Astrocyte of the hippocampus (primary cell): Measurements from ENCODE around the gene STYXL1.
A peak's percentile ranks its signal among the peaks of the same experiment; 100 is the strongest.
"Not testable (repeated sequence)": the region's sequence is repeated elsewhere in the genome, so short reads cannot be mapped to it uniquely, and the experiment has no call there.

ENCODE experiments used
- DNase-seq: peaks from one replicate; pipeline ENCODE4 v3.0.0; 2011; ENCODE audit warnings: low read depth, low spot score

Gene STYXL1, protein sequence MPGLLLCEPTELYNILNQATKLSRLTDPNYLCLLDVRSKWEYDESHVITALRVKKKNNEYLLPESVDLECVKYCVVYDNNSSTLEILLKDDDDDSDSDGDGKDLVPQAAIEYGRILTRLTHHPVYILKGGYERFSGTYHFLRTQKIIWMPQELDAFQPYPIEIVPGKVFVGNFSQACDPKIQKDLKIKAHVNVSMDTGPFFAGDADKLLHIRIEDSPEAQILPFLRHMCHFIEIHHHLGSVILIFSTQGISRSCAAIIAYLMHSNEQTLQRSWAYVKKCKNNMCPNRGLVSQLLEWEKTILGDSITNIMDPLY

GRCh38 chr7:76047811-76048667, at the start of gene STYXL1, which contains the start of gene MDH2:
STYXL1 (minus strand) TSS chr7:76048000; CDS start chr7:76030523, 17,477 bp downstream.
MDH2 (plus strand) TSS chr7:76048106; CDS start chr7:76048161, 55 bp downstream.
- peak; percentile 99 for DNase-seq

DNA sequence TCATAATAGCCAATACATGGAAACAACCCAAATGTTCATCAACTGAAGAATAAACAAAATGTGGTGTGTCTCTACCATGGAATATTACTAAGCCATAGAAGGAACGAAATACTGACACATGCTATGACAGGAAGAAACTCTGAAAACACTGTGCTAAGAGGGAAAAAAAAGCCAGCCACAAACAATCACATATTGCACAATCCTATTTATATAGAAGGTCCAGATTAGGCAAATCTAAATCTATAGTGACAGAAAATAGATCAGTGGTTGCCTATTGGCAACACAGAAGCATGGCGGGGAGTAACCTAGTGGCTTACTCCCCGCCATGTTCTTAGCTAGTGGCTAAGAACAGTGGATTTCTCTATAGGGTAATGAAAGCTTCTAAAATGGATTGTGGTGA, 48.1 kb upstream of the STYXL1 start:
- DNase-seq = no peak

DNA sequence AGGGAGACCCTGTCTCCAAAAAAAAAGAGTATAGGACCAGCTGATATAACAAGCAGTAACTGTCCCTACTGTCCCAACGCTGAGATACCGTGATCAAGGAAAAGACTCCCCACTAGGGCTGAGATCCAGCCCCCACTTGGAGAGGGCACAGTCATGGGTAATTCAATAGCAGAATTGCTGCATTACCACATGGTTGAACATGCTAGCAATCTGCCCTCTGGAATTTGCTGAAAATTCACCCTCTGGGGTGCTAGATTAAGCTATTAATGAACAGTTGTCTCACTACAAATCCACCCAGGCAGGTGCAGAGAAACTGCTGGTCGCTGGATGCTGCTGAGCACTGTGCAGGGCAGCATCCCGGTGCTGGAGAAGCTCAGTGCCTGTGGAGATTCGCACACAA, 46.5 kb upstream of the STYXL1 start:
- DNase-seq = not testable (repeated sequence)

GRCh38 chr7:76093531-76093930, 45.7 kb upstream of the STYXL1 start:
- not testable (repeated sequence) for DNase-seq

DNA sequence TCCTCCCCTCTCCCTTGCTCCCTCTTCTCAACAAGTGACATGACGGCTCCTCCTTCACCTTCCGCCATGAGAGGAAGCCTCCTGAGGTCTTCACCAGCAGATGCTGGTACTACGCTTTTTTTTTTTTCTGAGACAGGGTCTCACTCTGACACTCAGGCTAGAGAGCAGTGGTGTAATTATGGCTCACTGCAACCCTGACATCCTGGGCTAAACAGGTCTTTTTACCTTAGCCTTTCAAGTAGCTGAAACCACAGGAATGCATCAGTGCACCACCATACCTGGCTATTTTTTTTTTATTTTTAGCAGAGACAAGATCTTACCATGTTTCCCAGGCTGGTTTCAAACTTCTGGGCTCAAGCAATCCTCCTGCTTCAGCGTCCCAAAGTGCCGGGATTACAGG, 43.7 kb upstream of the STYXL1 start:
- DNase-seq = no peak

GRCh38 chr7:76089865-76090475, 42.2 kb upstream of the STYXL1 start:
- DNase-seq = no peak

GRCh38 chr7:76087362-76087791, 39.6 kb upstream of the STYXL1 start:
- DNase-seq = peak; percentile 19

GRCh38 chr7:76086070-76086469, 38.3 kb upstream of the STYXL1 start:
- DNase-seq = no peak

DNA sequence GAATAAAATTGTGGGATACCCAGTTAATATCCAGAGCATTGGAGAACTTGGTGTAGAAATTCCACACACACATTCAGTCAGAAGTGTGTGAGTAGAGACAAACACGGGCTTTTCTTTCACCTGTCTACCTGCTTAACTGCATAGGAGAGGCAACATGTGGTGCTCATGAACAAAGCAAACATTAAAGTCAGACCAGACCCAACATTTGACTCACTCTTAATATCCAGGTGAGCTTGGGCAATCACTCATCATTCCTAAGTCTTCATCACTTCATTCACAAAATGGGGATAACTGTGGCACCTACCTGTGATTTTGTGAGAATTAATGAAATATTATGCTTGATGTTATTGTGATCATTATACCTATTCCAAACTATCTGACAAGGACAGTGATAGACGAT, 36.3 kb upstream of the STYXL1 start:
- not testable (repeated sequence) for DNase-seq

GRCh38 chr7:76080204-76080603, 32.4 kb upstream of the STYXL1 start:
- DNase-seq = no peak

GRCh38 chr7:76077435-76077834, 29.6 kb upstream of the STYXL1 start:
- no peak for DNase-seq

DNA sequence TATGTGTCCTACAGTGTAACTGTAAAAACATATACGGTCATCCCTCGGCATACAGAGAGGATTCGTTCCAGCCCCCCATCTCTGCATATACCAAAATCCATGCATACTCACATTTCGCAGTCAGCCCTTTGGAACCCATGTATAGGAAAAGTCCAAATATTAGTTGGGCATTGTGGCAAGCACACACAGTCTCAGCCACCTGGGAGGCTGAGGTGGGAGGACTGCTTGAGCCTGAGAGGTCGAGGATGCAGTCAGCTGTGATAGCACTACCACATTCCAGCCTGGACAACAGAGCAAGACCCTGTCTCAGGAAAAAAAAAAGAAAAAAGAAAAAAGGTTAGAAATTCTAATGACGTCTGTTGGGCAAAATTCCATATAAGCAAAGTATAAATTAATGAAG, 29.2 kb upstream of the STYXL1 start:
- no peak for DNase-seq

DNA sequence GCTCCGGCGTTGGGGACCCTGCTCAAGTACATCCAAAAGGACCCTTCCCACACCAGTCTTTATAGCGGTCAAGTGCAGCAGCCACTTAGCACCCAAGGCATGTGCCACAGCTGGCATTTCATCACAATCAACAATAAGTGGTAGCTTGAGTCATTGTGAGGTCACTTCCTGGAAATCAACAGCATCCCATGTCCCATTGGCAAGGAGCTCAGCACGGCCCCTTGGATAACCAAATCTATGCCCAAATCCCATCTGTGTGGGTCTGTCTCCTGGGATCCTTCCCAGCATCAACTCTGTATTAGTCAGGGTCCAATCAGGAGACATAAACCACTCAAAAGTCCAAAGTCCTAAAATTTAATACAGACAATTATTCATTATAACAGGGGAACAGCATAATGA, 27.2 kb upstream of the STYXL1 start:
- DNase-seq = no peak

GRCh38 chr7:76074306-76074971, 26.6 kb upstream of the STYXL1 start:
- DNase-seq = no peak

- no peak for DNase-seq
Measured at GRCh38 chr7:76073335-76073990, 25.7 kb upstream of the STYXL1 start.

DNA sequence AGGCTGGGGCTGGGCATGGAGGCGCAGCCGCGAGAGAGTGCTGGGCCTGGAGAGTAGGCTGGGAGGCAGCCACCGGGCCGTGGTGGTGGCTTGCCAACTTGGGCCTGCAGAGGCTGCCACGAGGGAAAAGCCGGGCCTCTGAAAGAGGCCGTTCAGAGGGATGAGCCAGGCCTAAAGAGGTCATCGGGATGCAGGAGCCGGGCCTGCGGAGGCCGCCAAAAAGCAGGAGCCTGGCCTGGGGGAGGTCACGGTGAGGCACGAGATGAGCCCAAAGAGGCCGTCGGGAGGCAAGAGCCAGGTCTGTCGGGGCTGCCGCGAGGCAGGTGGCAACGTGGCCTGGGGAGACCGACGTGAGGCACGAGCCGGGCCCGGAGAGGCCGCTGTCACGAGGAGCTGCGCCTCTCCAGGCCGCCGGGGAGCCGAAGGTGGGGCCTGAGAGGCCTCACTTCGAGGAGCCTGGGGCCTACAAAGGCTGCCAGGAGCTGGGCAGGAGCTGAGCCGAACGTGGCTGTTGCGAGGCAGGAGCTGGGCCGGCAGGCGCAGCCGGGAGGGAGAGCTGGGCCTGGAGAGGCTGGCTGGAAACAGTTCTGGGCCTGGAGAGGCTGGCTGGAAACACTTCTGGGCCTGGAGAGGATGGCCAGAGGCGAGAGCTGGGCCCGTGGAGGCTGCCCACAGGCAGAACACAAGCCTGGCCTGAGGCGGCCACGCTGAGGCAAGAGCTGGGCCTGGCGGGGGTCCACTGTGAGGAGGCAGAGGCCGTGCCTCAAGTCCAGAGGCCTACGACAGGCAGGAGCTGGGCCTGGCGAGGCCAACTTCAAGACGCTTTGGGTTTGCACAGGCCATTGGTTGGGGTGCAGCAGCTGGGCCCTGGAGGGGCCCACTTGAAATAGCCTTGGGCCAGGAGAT, 24.7 kb upstream of the STYXL1 start:
- DNase-seq = no peak

GRCh38 chr7:76071316-76072242, 23.8 kb upstream of the STYXL1 start:
- peak; percentile 14 for DNase-seq

GRCh38 chr7:76069238-76069638, 21.4 kb upstream of the STYXL1 start:
- peak; percentile 89 for DNase-seq
